Cardiac muscle cell (in vitro differentiated cells and primary cell): ENCODE results near the gene KLRK1. TPM values are rescaled to one million over a fixed set of nuclear protein-coding genes. Genes with fewer than 3 reads are reported as not detected.
A peak's percentile ranks its signal among the peaks of the same experiment; 100 is the strongest.
"Not testable (repeated sequence)": the region's sequence is repeated elsewhere in the genome, so short reads cannot be mapped to it uniquely, and the experiment has no call there.

Experiments used
- DNase-seq, 2 donors: peaks; one replicate each; pipeline versions ENCODE4 v3.0.0 to v3.0.0-alpha.2; 2010 to 2017; ENCODE audit warnings: low read depth in 1 of 2, low spot score in 1 of 2
- H3K27ac ChIP-seq: fragments of 200-600 bp; sonication (generic); 2 replicates; pipeline ENCODE4 v1.5.1; 2016
- H3K27me3 ChIP-seq: fragments of 200-600 bp; sonication (generic); 2 replicates; pipeline ENCODE4 v1.6.0; 2016; ENCODE audit warnings: control low read depth
- H3K36me3 ChIP-seq: fragments of 200-600 bp; sonication (generic); 2 replicates; pipeline ENCODE4 v1.5.1; 2016; ENCODE audit warnings: control low read depth
- H3K4me1 ChIP-seq: fragments of 200-600 bp; sonication (generic); 2 replicates; pipeline ENCODE4 v1.8.1; 2017; ENCODE audit warnings: low read depth, mild to moderate bottlenecking, mixed run types
- H3K4me3 ChIP-seq: fragments of 200-600 bp; sonication (generic); 2 replicates; pipeline ENCODE4 v1.5.1; 2016; ENCODE audit warnings: mild to moderate bottlenecking
- H3K9me3 ChIP-seq: fragments of 200-600 bp; sonication (generic); 2 replicates; pipeline ENCODE4 v1.5.1; 2017; ENCODE audit warnings: low read depth, mild to moderate bottlenecking, control low read depth
- CTCF ChIP-seq: IDR thresholded peaks from 2 replicates; pipeline ENCODE4 v1.5.1; 2012; ENCODE audit warnings: low read depth, mild to moderate bottlenecking, low read length
- polyA plus RNA-seq: library from polyadenylated mRNA; unstranded; fragments of >200 nt; fragmentation: Nextera tagmentation; extraction: Ambion mirVana; gene quantifications from 2 replicates; pipeline ENCODE4 v1.2.1, GENCODE V29; 2016
- total RNA-seq: library from RNA; depleted of rRNA; stranded (reverse); fragments of >200 nt; gene quantifications from 2 replicates; pipeline ENCODE4 v1.2.3, GENCODE V29; 2016

The KLRK1 gene
- total and polyA plus RNA-seq, 2 experiments from 2014 or later: 0.15 TPM; not detected in 1

DNA sequence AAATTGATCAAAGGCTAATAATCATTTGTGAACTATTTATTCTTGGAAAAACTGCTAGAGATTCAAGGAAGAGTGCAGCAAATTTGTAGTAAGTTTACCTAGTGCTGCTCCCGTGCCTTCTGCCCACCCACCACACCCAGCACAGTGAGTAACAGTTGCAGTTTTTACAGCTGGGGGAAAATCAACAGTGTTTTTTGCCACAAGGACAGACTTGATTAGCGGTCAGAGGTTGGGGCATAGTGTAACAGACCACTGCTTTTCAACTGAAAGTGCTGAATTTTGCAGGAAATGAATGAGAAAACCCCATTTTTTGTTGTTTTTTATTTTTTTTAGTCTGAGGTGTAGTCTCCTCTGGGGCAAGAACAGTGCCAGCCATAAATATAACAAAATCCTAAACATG is 7.5 kb upstream of the KLRK1 start:
- Histone ChIP-seq H3K4me3 (no peak overlapping the region), H3K4me1 (no peaks in the 10 kb centered on the region), H3K36me3 (no peaks in the 10 kb centered on the region), H3K27ac (no peak overlapping the region), H3K27me3 (no peaks in the 10 kb centered on the region), H3K9me3 (no peaks in the 10 kb centered on the region)
- no peak for TF ChIP-seq CTCF
- no peak for DNase-seq

DNA sequence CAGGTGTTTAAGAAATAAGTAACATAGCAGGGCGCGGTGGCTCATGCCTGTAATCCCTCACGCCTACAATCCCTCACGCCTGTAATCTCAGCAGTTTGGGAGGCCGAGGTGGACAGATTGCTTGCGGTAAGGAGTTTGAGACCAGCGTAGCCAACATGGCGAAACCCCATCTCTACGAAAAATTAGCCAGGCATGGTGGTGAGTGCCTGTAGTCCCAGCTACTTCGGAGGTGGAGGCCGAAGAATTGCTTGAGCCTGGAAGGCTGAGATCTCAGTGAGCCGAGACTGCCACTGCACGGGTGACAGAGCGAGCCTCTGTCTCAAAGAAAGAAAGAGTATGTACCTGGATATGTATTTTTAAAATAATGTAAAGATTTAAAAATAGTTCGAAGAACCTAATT is 6.3 kb upstream of the KLRK1 start:
- DNase-seq, H3K27me3 ChIP-seq, H3K9me3 ChIP-seq, H3K36me3 ChIP-seq, H3K27ac ChIP-seq, H3K4me3 ChIP-seq, H3K4me1 ChIP-seq: not testable (repeated sequence)

DNA sequence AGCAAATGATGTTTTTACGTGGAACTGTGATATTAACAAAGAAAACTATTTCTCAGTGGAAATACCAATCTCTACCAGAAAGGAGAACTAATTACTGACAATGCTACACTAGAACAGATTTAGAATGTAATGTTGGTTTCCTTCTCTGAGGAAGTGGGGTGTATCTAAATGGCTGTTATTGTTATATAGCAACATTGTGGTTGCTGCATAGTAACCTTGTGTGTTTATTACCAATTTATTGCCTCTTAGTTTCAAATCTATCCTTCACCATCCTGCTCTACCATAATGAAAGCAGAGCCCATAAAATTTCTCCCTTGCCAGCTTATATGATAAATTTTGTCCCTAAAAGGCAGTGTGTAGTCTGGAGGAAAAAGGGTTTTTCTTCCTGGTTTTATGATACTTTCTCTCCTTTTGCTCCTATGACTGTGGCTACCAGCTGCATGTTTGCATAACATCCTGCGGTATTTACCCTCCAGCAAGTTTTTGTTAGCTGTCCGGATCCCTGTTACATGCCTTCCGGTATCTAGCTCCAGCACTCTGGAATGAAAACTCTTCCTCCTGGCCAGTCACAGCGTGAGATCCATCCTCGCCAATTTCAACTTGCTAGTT is 5.7 kb upstream of the KLRK1 start:
- no peaks in the 10 kb centered on the region for H3K4me1 ChIP-seq
- no peaks in the 10 kb centered on the region for H3K9me3 ChIP-seq
- no peak overlapping the region for H3K4me3 ChIP-seq
- H3K27me3 ChIP-seq: no peaks in the 10 kb centered on the region
- H3K27ac ChIP-seq: no peak overlapping the region
- peak in 1 of 2 donors; percentile 87 for DNase-seq
- TF ChIP-seq CTCF: no peak
- no peaks in the 10 kb centered on the region for H3K36me3 ChIP-seq

DNA sequence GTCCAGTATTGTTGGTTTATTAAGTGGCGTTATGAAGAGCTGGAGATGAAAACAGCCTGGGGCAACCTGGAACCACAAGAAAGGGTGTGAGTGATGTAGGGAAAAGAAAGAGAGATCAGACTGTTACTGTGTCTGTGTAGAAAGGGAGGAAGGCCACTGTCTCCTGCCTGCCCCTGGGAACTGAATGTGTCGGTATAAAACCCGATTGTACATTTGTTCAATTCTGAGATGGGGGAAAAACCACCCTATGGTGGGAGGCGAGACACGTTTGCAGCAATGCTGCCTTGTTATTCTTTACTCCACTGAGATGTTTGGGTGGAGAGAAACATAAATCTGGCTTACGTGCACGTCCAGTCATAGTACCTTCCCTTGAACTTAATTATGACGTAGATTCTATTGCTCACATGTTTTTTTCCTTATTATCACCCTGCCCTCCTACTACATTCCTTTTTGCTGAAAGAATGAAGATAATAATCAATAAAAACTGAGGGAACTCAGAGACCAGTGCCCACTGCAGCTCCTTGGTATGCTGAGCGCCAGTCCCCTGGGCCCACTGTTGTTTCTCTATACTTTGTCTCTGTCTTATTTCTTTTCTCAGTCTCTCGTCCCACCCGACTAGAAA is 4.8 kb upstream of the KLRK1 start:
- not testable (repeated sequence) for H3K4me3 ChIP-seq, DNase-seq, H3K36me3 ChIP-seq, H3K9me3 ChIP-seq, H3K27ac ChIP-seq, H3K27me3 ChIP-seq, H3K4me1 ChIP-seq

DNA sequence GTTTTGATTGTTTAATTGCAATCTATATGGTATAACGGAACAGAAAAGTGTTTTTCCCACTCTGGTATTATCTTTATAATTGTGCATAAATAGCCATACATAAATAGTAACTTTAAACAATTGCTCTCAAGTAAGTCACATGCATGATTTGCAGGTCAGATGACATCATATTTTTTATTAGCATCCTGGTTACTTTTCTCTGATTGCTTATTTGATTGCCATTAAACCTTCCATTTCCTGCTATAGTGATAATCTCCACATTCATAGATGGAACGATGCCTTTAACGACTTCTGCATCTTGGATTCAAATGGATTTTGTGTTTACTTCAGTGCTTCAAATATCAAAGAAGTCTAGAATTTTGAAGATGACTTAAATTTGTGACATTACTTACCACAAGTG is 3.5 kb upstream of the KLRK1 start:
- TF ChIP-seq CTCF: no peak
- Histone ChIP-seq H3K27me3 (no peaks in the 10 kb centered on the region), H3K36me3 (no peaks in the 10 kb centered on the region), H3K4me1 (no peaks in the 10 kb centered on the region), H3K4me3 (no peak overlapping the region), H3K9me3 (no peaks in the 10 kb centered on the region), H3K27ac (no peak overlapping the region)
- DNase-seq: no peak

DNA sequence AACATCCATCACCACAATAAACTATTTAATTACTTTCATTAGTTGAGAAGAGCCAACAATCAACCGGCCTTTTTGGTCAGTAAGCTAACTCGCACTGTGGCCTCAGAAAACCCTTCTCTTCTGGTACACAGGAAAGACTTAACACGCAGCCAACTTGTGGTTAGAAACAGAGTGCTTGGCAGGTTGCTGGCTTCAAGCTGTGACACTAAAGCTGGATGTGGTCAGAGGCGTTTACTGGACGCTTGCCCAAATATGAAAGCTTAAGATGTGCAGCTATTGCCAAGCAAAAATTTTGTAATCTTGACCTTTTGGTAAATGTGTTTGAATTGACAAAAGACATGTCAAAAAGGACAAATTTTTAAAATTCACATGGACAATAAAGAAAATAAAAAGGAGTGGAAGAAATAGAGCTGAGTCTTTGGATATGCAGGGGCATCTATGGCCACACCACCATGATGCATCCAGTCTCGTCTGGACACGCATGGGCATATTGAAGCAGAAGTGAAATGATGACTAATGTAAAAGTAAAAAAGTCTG is 2.6 kb upstream of the KLRK1 start:
- H3K4me1 ChIP-seq: no peaks in the 10 kb centered on the region
- H3K9me3 ChIP-seq: no peaks in the 10 kb centered on the region
- H3K27me3 ChIP-seq: no peaks in the 10 kb centered on the region
- no peak overlapping the region for H3K4me3 ChIP-seq
- peak in 1 of 2 donors; percentile 99 for DNase-seq
- TF ChIP-seq CTCF: no peak
- H3K36me3 ChIP-seq: no peaks in the 10 kb centered on the region
- H3K27ac ChIP-seq: no peak overlapping the region

DNA sequence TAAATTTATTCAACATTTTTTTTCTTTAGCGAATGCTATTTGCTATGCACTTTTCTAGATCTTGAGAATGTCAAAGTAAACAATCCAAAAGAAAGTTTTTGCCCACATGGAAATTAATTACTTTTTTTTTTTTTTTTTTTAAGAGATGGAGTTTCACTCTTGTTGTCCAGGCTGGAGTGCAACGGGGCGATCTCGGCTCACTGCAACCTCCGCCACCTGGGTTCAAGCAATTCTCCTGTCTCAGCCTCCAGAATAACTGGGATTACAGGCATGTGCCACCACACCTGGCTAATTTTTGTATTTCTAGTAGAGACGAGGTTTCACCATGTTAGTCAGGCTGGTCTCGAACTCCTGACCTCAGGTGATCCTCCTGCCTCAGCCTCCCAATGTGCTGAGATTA is 1.1 kb upstream of the KLRK1 start:
- not testable (repeated sequence) for H3K4me3 ChIP-seq, H3K36me3 ChIP-seq, DNase-seq, H3K9me3 ChIP-seq, H3K27ac ChIP-seq, H3K4me1 ChIP-seq, H3K27me3 ChIP-seq
